ENCODE data around the gene RIIAD1.

DNA sequence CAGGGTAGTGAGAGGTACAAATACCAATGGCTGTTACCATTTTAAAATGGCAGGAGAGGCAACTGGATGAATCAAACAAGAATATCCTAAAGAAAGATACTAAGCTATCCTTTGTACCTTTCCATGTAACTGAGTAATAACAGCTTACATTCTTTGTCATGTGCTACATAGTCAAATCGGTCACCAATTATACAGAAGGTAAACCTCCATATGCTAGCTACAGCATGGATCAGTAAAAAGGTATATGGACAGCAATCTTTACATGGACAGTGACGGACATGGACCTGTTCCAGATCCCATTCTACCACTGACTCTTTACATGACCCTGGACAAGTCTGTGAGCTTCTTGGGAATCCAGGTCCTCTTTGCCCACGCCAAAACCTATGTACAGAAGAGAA lies 55.3 kb downstream of the RIIAD1 start:
- TF ChIP-seq POLR2AphosphoS5 (IDR thresholded peaks at IDR 0.05), result no peak
- TF ChIP-seq, protein P1, sequence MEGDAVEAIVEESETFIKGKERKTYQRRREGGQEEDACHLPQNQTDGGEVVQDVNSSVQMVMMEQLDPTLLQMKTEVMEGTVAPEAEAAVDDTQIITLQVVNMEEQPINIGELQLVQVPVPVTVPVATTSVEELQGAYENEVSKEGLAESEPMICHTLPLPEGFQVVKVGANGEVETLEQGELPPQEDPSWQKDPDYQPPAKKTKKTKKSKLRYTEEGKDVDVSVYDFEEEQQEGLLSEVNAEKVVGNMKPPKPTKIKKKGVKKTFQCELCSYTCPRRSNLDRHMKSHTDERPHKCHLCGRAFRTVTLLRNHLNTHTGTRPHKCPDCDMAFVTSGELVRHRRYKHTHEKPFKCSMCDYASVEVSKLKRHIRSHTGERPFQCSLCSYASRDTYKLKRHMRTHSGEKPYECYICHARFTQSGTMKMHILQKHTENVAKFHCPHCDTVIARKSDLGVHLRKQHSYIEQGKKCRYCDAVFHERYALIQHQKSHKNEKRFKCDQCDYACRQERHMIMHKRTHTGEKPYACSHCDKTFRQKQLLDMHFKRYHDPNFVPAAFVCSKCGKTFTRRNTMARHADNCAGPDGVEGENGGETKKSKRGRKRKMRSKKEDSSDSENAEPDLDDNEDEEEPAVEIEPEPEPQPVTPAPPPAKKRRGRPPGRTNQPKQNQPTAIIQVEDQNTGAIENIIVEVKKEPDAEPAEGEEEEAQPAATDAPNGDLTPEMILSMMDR (IDR thresholded peaks at IDR 0.05), result no peak
- no peak for TF ChIP-seq EP300 (IDR thresholded peaks at IDR 0.05)
- TF ChIP-seq POLR2A (IDR thresholded peaks at IDR 0.05; ENCODE audit: low read depth), result no peak
